Measurements from ENCODE around the gene ASAP2. TPM values are rescaled to one million over a fixed set of nuclear protein-coding genes. Genes with fewer than 3 reads are reported as not detected.

Gene ASAP2
- total RNA-seq, 2 experiments from 2014 or later: 0.16 TPM; not detected in 1

DNA sequence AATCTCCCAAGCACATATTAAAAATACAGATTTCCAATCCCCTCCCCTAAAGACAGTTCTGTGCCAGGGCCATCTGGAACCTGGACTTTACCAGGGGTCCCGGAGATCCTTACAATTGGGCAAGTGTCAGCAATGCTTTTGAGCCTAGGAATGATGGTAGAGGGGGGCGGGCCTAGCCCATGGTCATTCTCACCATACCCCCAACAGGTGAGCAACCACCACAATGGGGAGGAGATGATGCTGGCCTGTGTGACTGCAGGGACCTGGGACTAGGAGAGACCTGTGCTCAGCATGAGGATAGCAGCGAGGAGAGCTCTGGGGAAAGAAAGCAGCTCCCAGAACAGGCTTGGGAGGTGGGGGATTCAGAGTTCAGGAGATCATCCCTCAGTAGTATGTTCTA, 13.9 kb upstream of the ASAP2 start:
- H3K4me1 ChIP-seq (ENCODE audit: insufficient read depth, low read length): no peaks in the 10 kb centered on the region
- no peaks in the 10 kb centered on the region for H3K36me3 Mint-ChIP-seq (ENCODE audit: low read depth)
- no peak overlapping the region for H3K4me3 Mint-ChIP-seq
- peaks cover 18% of the 10 kb centered on the region for H3K27me3 Mint-ChIP-seq
- intact Hi-C loops (cut with DNase I, micrococcal nuclease): no loop called here
- no peaks in the 10 kb centered on the region for H3K36me3 ChIP-seq (ENCODE audit: insufficient read depth, low read length)
- no peak for DNase-seq
- ChIA-PET CTCF (no interaction called here), POLR2A (no interaction called here)
- no peak overlapping the region for H3K27ac Mint-ChIP-seq
- H3K4me1 Mint-ChIP-seq (ENCODE audit: low read depth): no peaks in the 10 kb centered on the region
- no peaks in the 10 kb centered on the region for H3K9me3 ChIP-seq (ENCODE audit: control insufficient read depth in 1 of 2, insufficient read depth in 1 of 2, low read length in 2 of 2)
- TF ChIP-seq, protein P1, sequence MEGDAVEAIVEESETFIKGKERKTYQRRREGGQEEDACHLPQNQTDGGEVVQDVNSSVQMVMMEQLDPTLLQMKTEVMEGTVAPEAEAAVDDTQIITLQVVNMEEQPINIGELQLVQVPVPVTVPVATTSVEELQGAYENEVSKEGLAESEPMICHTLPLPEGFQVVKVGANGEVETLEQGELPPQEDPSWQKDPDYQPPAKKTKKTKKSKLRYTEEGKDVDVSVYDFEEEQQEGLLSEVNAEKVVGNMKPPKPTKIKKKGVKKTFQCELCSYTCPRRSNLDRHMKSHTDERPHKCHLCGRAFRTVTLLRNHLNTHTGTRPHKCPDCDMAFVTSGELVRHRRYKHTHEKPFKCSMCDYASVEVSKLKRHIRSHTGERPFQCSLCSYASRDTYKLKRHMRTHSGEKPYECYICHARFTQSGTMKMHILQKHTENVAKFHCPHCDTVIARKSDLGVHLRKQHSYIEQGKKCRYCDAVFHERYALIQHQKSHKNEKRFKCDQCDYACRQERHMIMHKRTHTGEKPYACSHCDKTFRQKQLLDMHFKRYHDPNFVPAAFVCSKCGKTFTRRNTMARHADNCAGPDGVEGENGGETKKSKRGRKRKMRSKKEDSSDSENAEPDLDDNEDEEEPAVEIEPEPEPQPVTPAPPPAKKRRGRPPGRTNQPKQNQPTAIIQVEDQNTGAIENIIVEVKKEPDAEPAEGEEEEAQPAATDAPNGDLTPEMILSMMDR (IDR thresholded peaks at IDR 0.05): no peak
- no peak overlapping the region for H3K27ac ChIP-seq (ENCODE audit: low read depth in 1 of 2, low read length in 2 of 2)
- peaks cover 0 to 4% of the 10 kb centered on the region in 2 experiments for H3K27me3 ChIP-seq (ENCODE audit: control insufficient read depth in 1 of 2, insufficient read depth in 2 of 2, low read length in 2 of 2)
- H3K4me3 ChIP-seq (ENCODE audit: low read length): no peak overlapping the region
- ATAC-seq (ENCODE audit: poor library complexity): no peak
- no peaks in the 10 kb centered on the region for H3K9me3 Mint-ChIP-seq

DNA sequence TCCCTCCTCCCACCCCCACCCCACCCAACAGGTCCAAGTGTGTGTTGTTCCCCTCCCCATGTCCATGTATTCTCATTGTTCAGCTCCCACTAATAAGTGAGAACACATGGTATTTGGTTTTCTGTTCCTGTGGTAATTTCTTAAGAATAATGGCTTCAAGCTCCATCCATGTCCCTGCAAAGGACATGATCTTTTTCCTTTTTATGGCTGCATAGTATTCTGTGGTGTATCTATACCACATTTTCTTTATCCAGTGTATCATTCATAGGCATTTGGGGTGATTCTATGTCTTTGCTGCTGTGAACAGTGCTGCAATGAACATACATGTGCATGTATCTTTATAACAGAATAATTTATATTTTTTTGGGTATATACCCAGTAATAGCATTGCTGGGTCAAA, 12.3 kb upstream of the ASAP2 start:
- Mint-ChIP-seq H3K4me1 (ENCODE audit: low read depth) (no peaks in the 10 kb centered on the region), H3K36me3 (ENCODE audit: low read depth) (no peaks in the 10 kb centered on the region), H3K27me3 (peaks cover 30% of the 10 kb centered on the region), H3K27ac (no peak overlapping the region), H3K4me3 (no peak overlapping the region), H3K9me3 (no peaks in the 10 kb centered on the region)
- POLR2A ChIA-PET: no interaction called here
- TF ChIP-seq, protein P1 (IDR thresholded peaks at IDR 0.05): no peak
- DNase-seq: no peak
- Histone ChIP-seq H3K9me3 (ENCODE audit: control insufficient read depth in 1 of 2, insufficient read depth in 1 of 2, low read length in 2 of 2) (no peaks in the 10 kb centered on the region), H3K36me3 (ENCODE audit: insufficient read depth, low read length) (no peaks in the 10 kb centered on the region), H3K27ac (ENCODE audit: low read depth in 1 of 2, low read length in 2 of 2) (no peak overlapping the region), H3K4me3 (ENCODE audit: low read length) (no peak overlapping the region), H3K4me1 (ENCODE audit: insufficient read depth, low read length) (no peaks in the 10 kb centered on the region), H3K27me3 (ENCODE audit: control insufficient read depth in 1 of 2, insufficient read depth in 2 of 2, low read length in 2 of 2) (peaks cover 5 to 7% of the 10 kb centered on the region in 2 experiments)
- intact Hi-C loops (cut with DNase I, micrococcal nuclease): no loop called here
- ATAC-seq (ENCODE audit: poor library complexity): no peak
- CTCF ChIA-PET: no interaction called here

DNA sequence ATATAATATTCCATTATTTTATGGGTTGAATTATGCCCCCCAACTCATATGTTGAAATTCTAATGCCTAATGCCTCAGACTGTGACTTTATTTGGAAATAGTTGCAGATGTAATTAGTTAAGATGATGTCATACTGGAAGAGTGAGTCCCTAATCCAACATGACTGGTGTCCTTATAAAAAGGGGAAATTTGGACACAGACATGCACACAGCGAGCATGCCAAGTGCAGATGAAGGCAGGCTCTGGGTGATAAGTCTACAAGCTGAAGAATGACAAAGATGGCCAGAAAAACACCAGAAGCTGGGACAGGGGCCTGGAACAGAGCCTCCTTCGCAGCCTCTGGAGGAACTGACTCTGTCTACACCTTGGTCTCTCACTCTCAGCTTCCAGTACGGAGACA, 10.0 kb upstream of the ASAP2 start:
- ChIA-PET POLR2A (no interaction called here), CTCF (no interaction called here)
- Histone ChIP-seq H3K27ac (ENCODE audit: low read depth in 1 of 2, low read length in 2 of 2) (no peak overlapping the region), H3K9me3 (ENCODE audit: control insufficient read depth in 1 of 2, insufficient read depth in 1 of 2, low read length in 2 of 2) (no peaks in the 10 kb centered on the region), H3K4me3 (ENCODE audit: low read length) (no peak overlapping the region), H3K27me3 (ENCODE audit: control insufficient read depth in 1 of 2, insufficient read depth in 2 of 2, low read length in 2 of 2) (peaks cover 13 to 14% of the 10 kb centered on the region in 2 experiments), H3K4me1 (ENCODE audit: insufficient read depth, low read length) (no peaks in the 10 kb centered on the region), H3K36me3 (ENCODE audit: insufficient read depth, low read length) (no peaks in the 10 kb centered on the region)
- Mint-ChIP-seq H3K4me1 (ENCODE audit: low read depth) (no peaks in the 10 kb centered on the region), H3K27ac (no peak overlapping the region), H3K27me3 (peaks cover 46% of the 10 kb centered on the region), H3K36me3 (ENCODE audit: low read depth) (no peaks in the 10 kb centered on the region), H3K4me3 (no peak overlapping the region), H3K9me3 (no peaks in the 10 kb centered on the region)
- no peak for ATAC-seq (ENCODE audit: poor library complexity)
- TF ChIP-seq, protein P1 (IDR thresholded peaks at IDR 0.05): no peak
- DNase-seq: no peak
- intact Hi-C loops (cut with DNase I, micrococcal nuclease): no loop called here
